Stomach smooth muscle (tissue), 2 donors: ENCODE results near the gene RHOU.
"Not testable (repeated sequence)": the region's sequence is repeated elsewhere in the genome, so short reads cannot be mapped to it uniquely, and the experiment has no call there.

Experiments
- H3K27ac ChIP-seq: one replicate; pipeline ENCODE4 v1.7.0; 2013; ENCODE audit warnings: mild to moderate bottlenecking, low read length, inconsistent platforms
- H3K27me3 ChIP-seq, 2 donors: one replicate each; pipeline ENCODE4 v1.7.0; 2013; ENCODE audit warnings: low read length in 2 of 2; ENCODE audit not compliant: insufficient read depth in 2 of 2, control insufficient read depth in 1 of 2
- H3K36me3 ChIP-seq, 2 donors: one replicate each; pipeline ENCODE4 v1.7.0; 2013; ENCODE audit warnings: low read length in 2 of 2; ENCODE audit not compliant: control insufficient read depth in 2 of 2, insufficient read depth in 2 of 2
- H3K4me1 ChIP-seq: one replicate; pipeline ENCODE4 v1.7.0; 2013; ENCODE audit warnings: low read length; ENCODE audit not compliant: control insufficient read depth, insufficient read depth
- H3K4me3 ChIP-seq, 2 donors: one replicate each; pipeline ENCODE4 v1.7.0; 2013; ENCODE audit warnings: low read length in 2 of 2
- H3K9ac ChIP-seq, 2 donors: one replicate each; pipeline ENCODE4 v1.7.0; 2013; ENCODE audit warnings: low read length in 2 of 2, mild to moderate bottlenecking in 1 of 2
- H3K9me3 ChIP-seq, 2 donors: one replicate each; pipeline ENCODE4 v1.7.0; 2013; ENCODE audit warnings: low read length in 2 of 2; ENCODE audit not compliant: control insufficient read depth in 2 of 2
- donor health status: healthy.
- donor health status: Pancreatic carcinoma.

The RHOU gene

GRCh38 chr1:228734881-228735801 is at the start of gene RHOU:
Gene RHOU, plus strand, starts transcription at chr1:228735479. Its CDS starts 264 bp downstream, at chr1:228735743.
- H3K27ac ChIP-seq, result peak within 1 kb of the TSS; percentile 77
- H3K27me3 ChIP-seq, result no peaks in the 10 kb centered on the region
- peak within 1 kb of the TSS; percentile 86 for H3K9ac ChIP-seq
- peaks cover 25% of the 10 kb centered on the region for H3K4me1 ChIP-seq
- peaks cover 0 to 4% of the 10 kb centered on the region in 2 donors for H3K36me3 ChIP-seq
- no peaks in the 10 kb centered on the region for H3K9me3 ChIP-seq
- peak within 1 kb of the TSS; percentile 85 to 94 for H3K4me3 ChIP-seq

GRCh38 chr1:228687587-228687986 is 47.7 kb upstream of the RHOU start:
- Histone ChIP-seq H3K4me1 (no peaks in the 10 kb centered on the region), H3K9ac (no peak overlapping the region), H3K27me3 (peaks cover 0 to 3% of the 10 kb centered on the region in 2 donors), H3K9me3 (no peaks in the 10 kb centered on the region), H3K4me3 (no peak overlapping the region), H3K27ac (no peak overlapping the region), H3K36me3 (no peaks in the 10 kb centered on the region)

GRCh38 chr1:228689255-228689654 is 46.0 kb upstream of the RHOU start:
- H3K9me3 ChIP-seq, result no peaks in the 10 kb centered on the region
- H3K36me3 ChIP-seq, result no peaks in the 10 kb centered on the region
- H3K4me1 ChIP-seq, result no peaks in the 10 kb centered on the region
- no peak overlapping the region for H3K9ac ChIP-seq
- H3K4me3 ChIP-seq, result no peak overlapping the region
- peaks cover 0 to 3% of the 10 kb centered on the region in 2 donors for H3K27me3 ChIP-seq
- H3K27ac ChIP-seq, result no peak overlapping the region

- Histone ChIP-seq H3K27ac (no peak overlapping the region), H3K9ac (no peak overlapping the region), H3K36me3 (no peaks in the 10 kb centered on the region), H3K4me3 (no peak overlapping the region), H3K27me3 (peaks cover 0 to 3% of the 10 kb centered on the region in 2 donors), H3K4me1 (no peaks in the 10 kb centered on the region), H3K9me3 (no peaks in the 10 kb centered on the region)
Measured at GRCh38 chr1:228691211-228691610, 44.1 kb upstream of the RHOU start.

- Histone ChIP-seq H3K27ac (no peak overlapping the region), H3K9me3 (no peaks in the 10 kb centered on the region), H3K36me3 (no peaks in the 10 kb centered on the region), H3K4me3 (no peak overlapping the region), H3K9ac (no peak overlapping the region), H3K4me1 (no peaks in the 10 kb centered on the region), H3K27me3 (peaks cover 0 to 3% of the 10 kb centered on the region in 2 donors)
Measured at GRCh38 chr1:228691926-228692325, 43.4 kb upstream of the RHOU start.

- not testable (repeated sequence) for H3K27me3 ChIP-seq, H3K4me1 ChIP-seq, H3K27ac ChIP-seq, H3K36me3 ChIP-seq, H3K9me3 ChIP-seq, H3K9ac ChIP-seq, H3K4me3 ChIP-seq
Measured at GRCh38 chr1:228694447-228694846, 40.8 kb upstream of the RHOU start.

GRCh38 chr1:228695015-228695955 is 40.0 kb upstream of the RHOU start:
- Histone ChIP-seq H3K9me3 (no peaks in the 10 kb centered on the region), H3K4me1 (no peaks in the 10 kb centered on the region), H3K27me3 (no peaks in the 10 kb centered on the region), H3K36me3 (no peaks in the 10 kb centered on the region), H3K27ac (no peak overlapping the region), H3K4me3 (no peak overlapping the region), H3K9ac (no peak overlapping the region)

GRCh38 chr1:228697207-228698016 is 37.9 kb upstream of the RHOU start:
- Histone ChIP-seq H3K27me3 (no peaks in the 10 kb centered on the region), H3K9ac (no peak overlapping the region), H3K27ac (no peak overlapping the region)

GRCh38 chr1:228698017-228698329 is 37.3 kb upstream of the RHOU start:
- H3K4me1 ChIP-seq, result no peaks in the 10 kb centered on the region
- no peaks in the 10 kb centered on the region for H3K27me3 ChIP-seq
- no peak overlapping the region for H3K27ac ChIP-seq
- no peak overlapping the region for H3K9ac ChIP-seq
- no peaks in the 10 kb centered on the region for H3K36me3 ChIP-seq
- H3K9me3 ChIP-seq, result no peaks in the 10 kb centered on the region
- H3K4me3 ChIP-seq, result no peak overlapping the region

More at GRCh38 chr1:228697207-228698016, 37.9 kb upstream of the RHOU start:
- Histone ChIP-seq H3K4me3 (no peak overlapping the region), H3K4me1 (no peaks in the 10 kb centered on the region), H3K36me3 (no peaks in the 10 kb centered on the region), H3K9me3 (no peaks in the 10 kb centered on the region)

GRCh38 chr1:228702433-228702832 is 32.8 kb upstream of the RHOU start:
- no peaks in the 10 kb centered on the region for H3K36me3 ChIP-seq
- H3K27me3 ChIP-seq, result no peaks in the 10 kb centered on the region
- no peaks in the 10 kb centered on the region for H3K9me3 ChIP-seq
- H3K4me3 ChIP-seq, result no peak overlapping the region
- H3K9ac ChIP-seq, result no peak overlapping the region
- H3K27ac ChIP-seq, result no peak overlapping the region
- no peaks in the 10 kb centered on the region for H3K4me1 ChIP-seq
